Endodermal cell (in vitro differentiated cells): ENCODE measurements around the gene DHTKD1. TPM values are rescaled to one million over a fixed set of nuclear protein-coding genes. Genes with fewer than 3 reads are reported as not detected.
A peak's percentile ranks its signal among the peaks of the same experiment; 100 is the strongest.

Source experiments
- DNase-seq: peaks from one replicate; pipeline ENCODE4 v3.0.0-alpha.2; 2017
- H3K27ac ChIP-seq: 2 replicates; pipeline ENCODE4 v1.5.1; 2013; ENCODE audit warnings: mild to moderate bottlenecking, low read depth, low read length, moderate library complexity
- H3K27me3 ChIP-seq: 2 replicates; pipeline ENCODE4 v1.6.1; 2013; ENCODE audit warnings: mild to moderate bottlenecking, low read length, moderate library complexity; ENCODE audit not compliant: insufficient read depth, control insufficient read depth, poor library complexity, severe bottlenecking
- H3K36me3 ChIP-seq: 2 replicates; pipeline ENCODE4 v1.7.0; 2013; ENCODE audit warnings: mild to moderate bottlenecking, low read length, moderate library complexity; ENCODE audit not compliant: control insufficient read depth, insufficient read depth
- H3K4me1 ChIP-seq: one replicate; pipeline ENCODE4 v1.7.0; 2013; ENCODE audit warnings: low read length; ENCODE audit not compliant: control insufficient read depth, insufficient read depth
- H3K4me3 ChIP-seq: 2 replicates; pipeline ENCODE4 v1.5.1; 2013; ENCODE audit warnings: mild to moderate bottlenecking, low read length, moderate library complexity
- H3K9ac ChIP-seq: 2 replicates; pipeline ENCODE4 v1.6.1; 2013; ENCODE audit warnings: mild to moderate bottlenecking, low read length, moderate library complexity; ENCODE audit not compliant: poor library complexity, severe bottlenecking; ENCODE audit errors: extremely low read depth
- H3K9me3 ChIP-seq: 2 replicates; pipeline ENCODE4 v1.6.1; 2013; ENCODE audit warnings: mild to moderate bottlenecking, low read length, moderate library complexity; ENCODE audit not compliant: control insufficient read depth
- H3K27ac Mint-ChIP-seq: 2 replicates; pipeline ENCODE4 v1.8.0; 2020; ENCODE audit warnings: mixed read lengths
- H3K27me3 Mint-ChIP-seq: 2 replicates; pipeline ENCODE4 v1.8.0; 2021; ENCODE audit warnings: mild to moderate bottlenecking, mixed read lengths; ENCODE audit not compliant: insufficient read depth
- H3K36me3 Mint-ChIP-seq: 2 replicates; pipeline ENCODE4 v1.8.0; 2020; ENCODE audit warnings: low read depth, mixed read lengths
- H3K4me1 Mint-ChIP-seq: 2 replicates; pipeline ENCODE4 v1.8.0; 2020; ENCODE audit warnings: mixed read lengths
- H3K4me3 Mint-ChIP-seq: 2 replicates; pipeline ENCODE4 v1.8.0; 2020; ENCODE audit warnings: mild to moderate bottlenecking, moderate library complexity, mixed read lengths
- H3K9me3 Mint-ChIP-seq: 2 replicates; pipeline ENCODE4 v1.8.0; 2020; ENCODE audit warnings: mild to moderate bottlenecking, mixed read lengths
- CTCF ChIP-seq: fragments of 200-600 bp; sonication (generic); conservative IDR thresholded peaks from 2 replicates; pipeline ENCODE4 v1.5.0; 2021; ENCODE audit warnings: antibody characterized with exemption, mild to moderate bottlenecking
- WGBS, 2 experiments: methylation state at CpG; one replicate each; pipeline versions ENCODE4 v1.1.5 to v1.1.7; 2013; ENCODE audit warnings: missing lambda C conversion rate in 2 of 2, mixed read lengths in 1 of 2; ENCODE audit not compliant: insufficient coverage in 1 of 2, insufficient read length in 1 of 2; 5-methylcytosine and 5-hydroxymethylcytosine counted together
- total RNA-seq, 2 donors: library from RNA; stranded (reverse); fragmentation: NEBNext Ultra II Directional in 1 of 2; extraction: Animal tissue kit (Norgen Biotek cat#: 25700) in 1 of 2; gene quantifications; 2 replicates in 1 of 2; 3 replicates in 1 of 2; pipeline ENCODE4 v1.2.1, GENCODE V29; 2021

The DHTKD1 gene
- total RNA-seq, 2 donors from 2014 or later = 56.9 to 61.5 TPM

GRCh38 chr10:12031404-12031803, 37.4 kb upstream of the DHTKD1 start:
- H3K4me1 Mint-ChIP-seq = no peaks in the 10 kb centered on the region
- H3K27ac Mint-ChIP-seq = no peak overlapping the region
- H3K4me3 Mint-ChIP-seq = no peak overlapping the region
- WGBS, 2 experiments = 93 to 94% methylated on average over 3 to 4 of the region's 4 CpGs
- H3K4me1 ChIP-seq = no peaks in the 10 kb centered on the region
- H3K27me3 ChIP-seq = no peaks in the 10 kb centered on the region
- TF ChIP-seq CTCF = no peak
- no peak overlapping the region for H3K4me3 ChIP-seq
- no peaks in the 10 kb centered on the region for H3K9me3 ChIP-seq
- H3K9me3 Mint-ChIP-seq = no peaks in the 10 kb centered on the region
- no peak for DNase-seq
- peaks cover 74% of the 10 kb centered on the region for H3K36me3 ChIP-seq
- H3K9ac ChIP-seq = no peak overlapping the region
- H3K27me3 Mint-ChIP-seq = no peaks in the 10 kb centered on the region
- no peak overlapping the region for H3K27ac ChIP-seq
- H3K36me3 Mint-ChIP-seq = peaks cover 65% of the 10 kb centered on the region

- Histone ChIP-seq H3K27ac (no peak overlapping the region), H3K4me3 (no peak overlapping the region), H3K9me3 (no peaks in the 10 kb centered on the region), H3K27me3 (no peaks in the 10 kb centered on the region), H3K9ac (no peak overlapping the region), H3K4me1 (no peaks in the 10 kb centered on the region), H3K36me3 (peaks cover 38% of the 10 kb centered on the region)
- no peak for DNase-seq
- TF ChIP-seq CTCF = no peak
- 98% methylated on average over 3 of the region's 3 CpGs; no CpG with 5 or more reads in 1 of the 2 experiments for WGBS, 2 experiments
- Mint-ChIP-seq H3K4me3 (no peak overlapping the region), H3K9me3 (no peaks in the 10 kb centered on the region), H3K4me1 (peaks cover 9% of the 10 kb centered on the region), H3K27me3 (no peaks in the 10 kb centered on the region), H3K36me3 (peaks cover 45% of the 10 kb centered on the region), H3K27ac (no peak overlapping the region)
Measured at GRCh38 chr10:12036073-12036655, 32.6 kb upstream of the DHTKD1 start.

GRCh38 chr10:12041766-12042408, 26.9 kb upstream of the DHTKD1 start:
- Mint-ChIP-seq H3K27ac (peak overlapping the region; percentile 81), H3K4me1 (peaks cover 16% of the 10 kb centered on the region), H3K36me3 (peaks cover 12% of the 10 kb centered on the region), H3K4me3 (peak overlapping the region; percentile 96), H3K9me3 (peaks cover 4% of the 10 kb centered on the region), H3K27me3 (no peaks in the 10 kb centered on the region)
- Histone ChIP-seq H3K27me3 (no peaks in the 10 kb centered on the region), H3K4me3 (peak overlapping the region; percentile 89), H3K9me3 (no peaks in the 10 kb centered on the region), H3K9ac (peak overlapping the region; percentile 99), H3K27ac (peak overlapping the region; percentile 100), H3K36me3 (no peaks in the 10 kb centered on the region), H3K4me1 (no peaks in the 10 kb centered on the region)
- WGBS, 2 experiments = 1 to 2% methylated on average over 14 to 26 of the region's 26 CpGs
- TF ChIP-seq CTCF = no peak
- peak; percentile 55 for DNase-seq
